Measurements from ENCODE around the gene CENPX. TPM values are rescaled to one million over a fixed set of nuclear protein-coding genes. Genes with fewer than 3 reads are reported as not detected.

The CENPX gene
- total and polyA plus RNA-seq, 2 of the 13 experiments (the other 11 are each of a cell fraction or from before 2014, with no cell fraction given), result 92.7 to 170 TPM

DNA sequence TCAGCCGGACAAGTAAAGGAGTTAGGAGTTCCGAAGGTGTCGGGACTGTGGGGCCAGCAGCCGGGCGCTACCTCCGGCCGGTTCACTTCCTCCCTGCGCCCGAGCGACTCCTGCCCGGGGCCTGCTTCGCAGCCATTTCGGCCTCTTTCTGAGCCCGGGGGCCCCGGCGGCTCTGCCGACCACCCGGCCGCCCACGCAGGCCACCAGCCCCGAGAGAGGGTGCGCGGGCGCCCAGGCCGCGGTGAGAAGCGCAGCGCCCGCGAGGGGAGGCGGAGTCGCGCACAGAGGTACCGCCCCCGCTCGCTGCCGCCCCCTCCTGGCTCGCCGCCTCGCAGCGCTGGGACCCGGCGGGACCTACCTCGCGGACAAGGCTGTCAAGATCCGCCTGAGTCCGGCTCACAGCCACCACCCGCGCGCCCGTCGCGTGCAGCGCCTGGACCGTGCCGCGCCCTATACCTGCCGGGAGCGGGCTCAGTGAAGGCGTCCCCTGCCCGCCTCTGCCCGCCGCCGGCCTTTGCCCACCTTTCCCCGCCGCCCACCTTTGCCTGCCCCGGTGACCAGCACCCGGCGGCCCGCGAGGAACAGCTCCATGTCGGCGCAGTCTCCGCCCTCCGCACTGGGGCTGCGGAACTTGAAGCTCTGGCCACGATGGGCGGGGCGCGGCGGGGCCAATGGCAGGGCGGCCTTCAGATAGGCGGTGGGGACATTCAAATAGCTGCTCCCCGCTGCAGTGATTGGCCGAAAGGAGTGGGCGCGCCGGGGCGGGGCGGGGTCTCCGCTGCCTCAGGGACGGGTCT is 14.6 kb upstream of the CENPX start, which contains the start of gene DCXR (continued):
- TF ChIP-seq, protein P1, sequence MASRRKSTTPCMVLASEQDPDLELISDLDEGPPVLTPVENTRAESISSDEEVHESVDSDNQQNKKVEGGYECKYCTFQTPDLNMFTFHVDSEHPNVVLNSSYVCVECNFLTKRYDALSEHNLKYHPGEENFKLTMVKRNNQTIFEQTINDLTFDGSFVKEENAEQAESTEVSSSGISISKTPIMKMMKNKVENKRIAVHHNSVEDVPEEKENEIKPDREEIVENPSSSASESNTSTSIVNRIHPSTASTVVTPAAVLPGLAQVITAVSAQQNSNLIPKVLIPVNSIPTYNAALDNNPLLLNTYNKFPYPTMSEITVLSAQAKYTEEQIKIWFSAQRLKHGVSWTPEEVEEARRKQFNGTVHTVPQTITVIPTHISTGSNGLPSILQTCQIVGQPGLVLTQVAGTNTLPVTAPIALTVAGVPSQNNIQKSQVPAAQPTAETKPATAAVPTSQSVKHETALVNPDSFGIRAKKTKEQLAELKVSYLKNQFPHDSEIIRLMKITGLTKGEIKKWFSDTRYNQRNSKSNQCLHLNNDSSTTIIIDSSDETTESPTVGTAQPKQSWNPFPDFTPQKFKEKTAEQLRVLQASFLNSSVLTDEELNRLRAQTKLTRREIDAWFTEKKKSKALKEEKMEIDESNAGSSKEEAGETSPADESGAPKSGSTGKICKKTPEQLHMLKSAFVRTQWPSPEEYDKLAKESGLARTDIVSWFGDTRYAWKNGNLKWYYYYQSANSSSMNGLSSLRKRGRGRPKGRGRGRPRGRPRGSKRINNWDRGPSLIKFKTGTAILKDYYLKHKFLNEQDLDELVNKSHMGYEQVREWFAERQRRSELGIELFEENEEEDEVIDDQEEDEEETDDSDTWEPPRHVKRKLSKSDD (CRISPR knock-in tag; IDR thresholded peaks at IDR 0.05; ENCODE audit: low read depth), result peak; percentile 75; the same call in 1 of the 2 replicates
- peak; percentile 98 for TF ChIP-seq POLR2G (IDR thresholded peaks at IDR 0.05; ENCODE audit: low read depth, low read length)
- TF ChIP-seq, protein P2, sequence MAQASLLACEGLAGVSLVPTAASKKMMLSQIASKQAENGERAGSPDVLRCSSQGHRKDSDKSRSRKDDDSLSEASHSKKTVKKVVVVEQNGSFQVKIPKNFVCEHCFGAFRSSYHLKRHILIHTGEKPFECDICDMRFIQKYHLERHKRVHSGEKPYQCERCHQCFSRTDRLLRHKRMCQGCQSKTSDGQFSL (CRISPR knock-in tag; IDR thresholded peaks at IDR 0.05), result no peak
- TF ChIP-seq ZNF335 (CRISPR knock-in tag; IDR thresholded peaks at IDR 0.05), result peak; percentile 90; the same call in 1 of the 2 replicates
- peak; percentile 79 for TF ChIP-seq AGO1 (IDR thresholded peaks at IDR 0.05; ENCODE audit: low read depth, low read length, poor library complexity, severe bottlenecking)
- peak; percentile 61; the same call in 1 of the 2 replicates for TF ChIP-seq KMT2A (CRISPR knock-in tag; IDR thresholded peaks at IDR 0.05)
- TF ChIP-seq ZNF724P (CRISPR knock-in tag; IDR thresholded peaks at IDR 0.05; ENCODE audit: borderline replicate concordance), result peak; percentile 90; the same call in 1 of the 2 replicates
- TF ChIP-seq, protein P3, sequence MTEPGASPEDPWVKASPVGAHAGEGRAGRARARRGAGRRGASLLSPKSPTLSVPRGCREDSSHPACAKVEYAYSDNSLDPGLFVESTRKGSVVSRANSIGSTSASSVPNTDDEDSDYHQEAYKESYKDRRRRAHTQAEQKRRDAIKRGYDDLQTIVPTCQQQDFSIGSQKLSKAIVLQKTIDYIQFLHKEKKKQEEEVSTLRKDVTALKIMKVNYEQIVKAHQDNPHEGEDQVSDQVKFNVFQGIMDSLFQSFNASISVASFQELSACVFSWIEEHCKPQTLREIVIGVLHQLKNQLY (CRISPR knock-in tag; IDR thresholded peaks at IDR 0.05), result peak; percentile 49
- TF ChIP-seq, protein P4, sequence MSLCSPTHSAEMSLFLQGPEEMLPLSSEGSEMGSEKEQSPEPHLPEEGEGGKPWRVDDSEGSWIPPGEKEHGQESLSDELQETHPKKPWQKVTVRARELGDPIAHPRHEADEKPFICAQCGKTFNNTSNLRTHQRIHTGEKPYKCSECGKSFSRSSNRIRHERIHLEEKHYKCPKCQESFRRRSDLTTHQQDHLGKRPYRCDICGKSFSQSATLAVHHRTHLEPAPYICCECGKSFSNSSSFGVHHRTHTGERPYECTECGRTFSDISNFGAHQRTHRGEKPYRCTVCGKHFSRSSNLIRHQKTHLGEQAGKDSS (CRISPR knock-in tag; IDR thresholded peaks at IDR 0.05; ENCODE audit: borderline replicate concordance, low read depth), result peak; percentile 92; the same call in 1 of the 2 replicates
- no peak for TF ChIP-seq ZKSCAN5 (CRISPR knock-in tag; IDR thresholded peaks at IDR 0.05)
- TF ChIP-seq ZNF260 (CRISPR knock-in tag; IDR thresholded peaks at IDR 0.05; ENCODE audit: borderline replicate concordance, low read depth), result no peak
- no peak for TF ChIP-seq DNMT3B (CRISPR knock-in tag; conservative IDR thresholded peaks at IDR 0.05)
- peak; percentile 92; the same call in 1 of the 2 replicates for TF ChIP-seq ZSCAN9 (CRISPR knock-in tag; IDR thresholded peaks at IDR 0.05; ENCODE audit: borderline replicate concordance)
- peak; percentile 82; the same call in 1 of the 2 replicates for TF ChIP-seq NR2C2 (CRISPR knock-in tag; IDR thresholded peaks at IDR 0.05; ENCODE audit: borderline replicate concordance)
- peak; percentile 75 for TF ChIP-seq HOXA3 (CRISPR knock-in tag; IDR thresholded peaks at IDR 0.05)
- TF ChIP-seq, protein P5, sequence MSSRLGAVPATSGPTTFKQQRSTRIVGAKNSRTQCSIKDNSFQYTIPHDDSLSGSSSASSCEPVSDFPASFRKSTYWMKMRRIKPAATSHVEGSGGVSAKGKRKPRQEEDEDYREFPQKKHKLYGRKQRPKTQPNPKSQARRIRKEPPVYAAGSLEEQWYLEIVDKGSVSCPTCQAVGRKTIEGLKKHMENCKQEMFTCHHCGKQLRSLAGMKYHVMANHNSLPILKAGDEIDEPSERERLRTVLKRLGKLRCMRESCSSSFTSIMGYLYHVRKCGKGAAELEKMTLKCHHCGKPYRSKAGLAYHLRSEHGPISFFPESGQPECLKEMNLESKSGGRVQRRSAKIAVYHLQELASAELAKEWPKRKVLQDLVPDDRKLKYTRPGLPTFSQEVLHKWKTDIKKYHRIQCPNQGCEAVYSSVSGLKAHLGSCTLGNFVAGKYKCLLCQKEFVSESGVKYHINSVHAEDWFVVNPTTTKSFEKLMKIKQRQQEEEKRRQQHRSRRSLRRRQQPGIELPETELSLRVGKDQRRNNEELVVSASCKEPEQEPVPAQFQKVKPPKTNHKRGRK (CRISPR knock-in tag; IDR thresholded peaks at IDR 0.05), result 0 out of 2 replicates have a peak, but pooled peaks have one; percentile 32
- TF ChIP-seq CREM (IDR thresholded peaks at IDR 0.05), result no peak
- TF ChIP-seq CREM (CRISPR knock-in tag; IDR thresholded peaks at IDR 0.05), result no peak
- TF ChIP-seq SAP130 (CRISPR knock-in tag; IDR thresholded peaks at IDR 0.05; ENCODE audit: low read depth), result peak; percentile 99
- TF ChIP-seq, protein P6, sequence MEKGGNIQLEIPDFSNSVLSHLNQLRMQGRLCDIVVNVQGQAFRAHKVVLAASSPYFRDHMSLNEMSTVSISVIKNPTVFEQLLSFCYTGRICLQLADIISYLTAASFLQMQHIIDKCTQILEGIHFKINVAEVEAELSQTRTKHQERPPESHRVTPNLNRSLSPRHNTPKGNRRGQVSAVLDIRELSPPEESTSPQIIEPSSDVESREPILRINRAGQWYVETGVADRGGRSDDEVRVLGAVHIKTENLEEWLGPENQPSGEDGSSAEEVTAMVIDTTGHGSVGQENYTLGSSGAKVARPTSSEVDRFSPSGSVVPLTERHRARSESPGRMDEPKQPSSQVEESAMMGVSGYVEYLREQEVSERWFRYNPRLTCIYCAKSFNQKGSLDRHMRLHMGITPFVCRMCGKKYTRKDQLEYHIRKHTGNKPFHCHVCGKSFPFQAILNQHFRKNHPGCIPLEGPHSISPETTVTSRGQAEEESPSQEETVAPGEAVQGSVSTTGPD (CRISPR knock-in tag; IDR thresholded peaks at IDR 0.05), result no peak
- 0 out of 2 replicates have a peak, but pooled peaks have one; percentile 57 for TF ChIP-seq ZSCAN30 (CRISPR knock-in tag; IDR thresholded peaks at IDR 0.05)
- peak; percentile 91 for TF ChIP-seq SPEN (CRISPR knock-in tag; IDR thresholded peaks at IDR 0.05; ENCODE audit: low read depth)

Measured in HepG2 (cell line).